Inflammatory macrophage (primary cell): Measurements from ENCODE around the gene ZNF563.
A peak's percentile ranks its signal among the peaks of the same experiment; 100 is the strongest.

Experiments
- DNase-seq, 2 donors: peaks; one replicate each; pipeline ENCODE4 v3.0.0-alpha.2; 2020 to 2022

The ZNF563 gene

DNA sequence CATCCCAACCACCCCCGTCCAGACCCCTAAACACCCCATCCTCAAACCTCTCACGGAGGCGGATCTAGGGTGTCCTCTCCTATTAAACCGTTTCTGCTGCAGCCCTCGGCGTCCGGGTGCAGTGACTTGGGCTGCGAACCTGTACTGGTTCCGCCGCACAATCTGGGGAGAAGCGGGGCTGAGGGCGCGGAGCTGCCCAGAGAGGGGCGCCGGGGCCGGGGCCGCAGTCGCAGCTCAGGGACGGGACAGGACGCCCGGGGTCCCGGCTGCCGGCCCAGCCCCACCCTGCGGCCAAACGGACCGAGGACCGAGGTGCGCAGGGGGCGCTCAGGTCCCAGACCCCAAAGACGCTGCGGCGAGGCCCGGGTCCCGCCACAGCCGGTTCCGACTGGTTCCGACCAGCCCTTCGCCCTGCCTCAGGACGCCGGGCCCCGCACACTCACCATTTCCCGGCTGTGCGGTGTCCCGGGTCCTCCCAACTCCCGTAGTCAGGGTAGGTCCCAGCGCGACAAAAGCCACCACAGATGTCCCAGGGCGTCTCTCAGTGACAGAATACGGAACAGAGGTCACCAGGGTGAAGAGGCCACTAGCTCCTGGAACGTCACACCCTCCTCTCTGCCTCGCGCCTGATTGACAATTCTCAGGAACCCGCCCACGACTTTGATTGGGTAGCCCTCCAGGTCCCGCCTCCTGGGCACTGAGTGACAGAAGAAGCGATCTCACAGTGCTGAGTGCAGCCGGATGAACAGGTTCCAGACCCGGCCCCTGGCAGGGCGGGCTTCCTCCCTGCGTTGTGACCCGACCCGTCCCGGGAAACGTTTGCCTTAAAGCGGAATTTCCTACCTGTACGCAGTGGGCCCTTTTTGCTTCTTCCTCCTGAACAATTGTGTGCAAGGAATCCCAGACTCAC lies 38.9 kb downstream of the ZNF563 start, which contains the start of gene ZNF44:
Gene ZNF44, minus strand, starts transcription at position 635 of the 910 bp plus-strand sequence. Its CDS starts 189 bp downstream, at position 446.
- DNase-seq = peak; percentile 100

DNA sequence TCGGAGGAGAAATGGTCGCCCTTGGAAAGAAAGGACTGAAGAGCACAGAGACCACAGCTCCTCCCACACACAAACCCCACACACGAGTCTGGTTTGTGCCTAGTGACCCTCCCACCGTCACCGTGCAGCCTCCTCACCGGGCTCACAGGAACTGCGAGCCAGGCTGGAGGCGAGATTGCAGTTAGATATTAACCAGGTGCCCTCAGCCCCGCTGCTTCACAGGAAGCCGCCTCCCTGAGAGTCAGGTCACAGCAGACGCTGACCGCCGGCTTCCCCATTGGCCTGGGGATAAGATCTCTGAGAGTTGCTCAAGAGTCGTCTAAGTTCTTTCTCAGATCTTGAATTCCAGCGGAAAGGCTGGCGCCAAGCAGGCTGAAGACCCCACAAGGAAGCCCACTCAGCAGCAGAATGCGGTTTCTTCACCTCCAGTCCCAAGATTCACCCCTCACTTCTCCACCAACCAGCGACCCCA lies 39.6 kb downstream of the ZNF563 start:
- peak; percentile 49 to 75 for DNase-seq

DNA sequence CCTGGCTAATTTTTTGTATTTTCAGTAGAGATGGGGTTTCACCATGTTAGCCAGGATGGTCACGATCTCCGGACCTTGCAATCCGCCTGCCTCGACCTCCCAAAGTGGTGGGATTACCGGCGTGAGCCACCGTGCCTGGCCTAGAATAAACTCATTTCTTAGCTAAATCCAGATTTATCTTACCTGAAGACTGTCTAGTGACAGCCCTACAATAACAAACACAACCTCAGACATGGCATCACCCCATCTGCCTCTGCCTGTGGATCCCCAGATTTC lies 43.7 kb downstream of the ZNF563 start:
- no peak for DNase-seq

DNA sequence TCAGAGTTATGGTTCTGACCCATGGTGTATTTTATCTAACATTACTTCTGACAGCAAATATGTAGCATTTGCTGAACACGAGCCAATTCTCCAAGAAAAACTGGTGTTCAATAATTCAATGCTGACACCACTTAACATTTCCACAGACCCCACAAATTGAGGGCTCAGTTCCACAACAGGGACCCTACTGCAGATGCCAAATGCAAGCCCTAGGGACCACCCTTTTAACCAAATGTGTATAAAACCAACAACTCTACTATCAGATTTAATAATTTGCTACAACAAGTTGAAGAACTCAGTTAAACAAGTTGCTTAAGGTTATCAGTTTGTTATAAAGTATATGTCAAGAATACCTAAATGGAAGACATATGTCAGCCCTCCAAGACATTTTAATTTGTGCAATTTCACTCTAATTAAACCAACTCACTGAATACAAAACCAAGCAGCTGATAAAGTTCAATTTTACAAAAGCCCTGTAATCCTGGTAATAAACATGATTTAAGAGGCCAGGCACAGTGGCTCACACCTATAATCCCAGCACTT lies 45.4 kb downstream of the ZNF563 start:
- no peak for DNase-seq

DNA sequence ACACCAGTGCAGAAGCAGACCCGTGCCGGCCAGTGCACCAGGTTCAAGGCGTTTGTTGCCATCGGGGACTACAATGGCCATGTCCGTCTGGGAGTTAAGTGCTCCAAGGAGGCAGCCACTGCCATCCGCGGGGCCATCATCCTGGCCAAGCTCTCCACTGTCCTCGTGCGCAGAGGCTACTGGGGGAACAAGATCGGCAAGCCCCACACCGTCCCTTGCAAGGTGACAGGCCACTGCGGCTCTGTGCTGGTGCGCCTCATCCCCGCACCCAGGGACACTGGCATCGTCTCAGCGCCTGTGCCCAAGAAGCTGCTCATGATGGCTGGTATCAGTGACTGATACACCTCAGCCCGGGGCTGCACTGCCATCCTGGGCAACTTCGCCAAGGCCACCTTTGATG lies 48.8 kb downstream of the ZNF563 start:
- DNase-seq = no peak

DNA sequence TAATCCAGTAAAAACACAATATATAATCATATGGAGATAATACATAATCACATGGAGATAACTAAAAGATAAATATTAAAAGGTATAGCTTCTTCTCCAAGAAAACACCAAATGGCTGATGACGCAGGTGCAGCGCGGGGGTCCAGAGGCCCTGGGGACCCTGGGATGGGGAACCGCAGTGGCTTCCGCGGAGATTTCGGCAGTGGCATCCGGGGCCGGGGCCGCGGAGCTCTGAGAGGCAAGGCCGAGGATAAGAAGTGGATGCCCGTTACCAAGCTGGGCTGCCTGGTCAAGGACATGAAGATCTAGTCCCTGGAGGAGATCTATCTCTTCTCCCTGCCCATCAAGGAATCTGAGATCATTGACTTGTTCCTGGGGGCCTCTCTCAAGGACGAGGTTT lies 49.2 kb downstream of the ZNF563 start:
- no peak for DNase-seq

DNA sequence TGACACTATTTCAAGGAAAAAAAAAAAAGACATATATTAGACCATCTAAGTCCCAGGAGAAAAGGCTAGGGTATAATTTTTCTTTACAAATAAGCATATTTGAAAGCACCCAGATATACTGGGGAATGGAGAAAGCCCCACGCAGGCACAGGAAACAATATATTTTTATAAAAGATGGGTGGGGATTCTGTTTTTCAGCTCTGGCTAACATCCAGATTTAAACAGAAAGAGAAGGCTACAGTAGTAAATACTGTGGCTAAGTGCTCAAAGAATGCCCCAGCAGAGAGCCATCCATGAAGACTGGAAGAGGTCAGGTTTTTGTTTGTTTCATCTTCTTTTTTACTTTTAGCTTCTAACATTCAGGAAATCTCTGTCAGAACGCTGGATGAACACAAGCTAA lies 54.7 kb downstream of the ZNF563 start:
- DNase-seq = no peak

DNA sequence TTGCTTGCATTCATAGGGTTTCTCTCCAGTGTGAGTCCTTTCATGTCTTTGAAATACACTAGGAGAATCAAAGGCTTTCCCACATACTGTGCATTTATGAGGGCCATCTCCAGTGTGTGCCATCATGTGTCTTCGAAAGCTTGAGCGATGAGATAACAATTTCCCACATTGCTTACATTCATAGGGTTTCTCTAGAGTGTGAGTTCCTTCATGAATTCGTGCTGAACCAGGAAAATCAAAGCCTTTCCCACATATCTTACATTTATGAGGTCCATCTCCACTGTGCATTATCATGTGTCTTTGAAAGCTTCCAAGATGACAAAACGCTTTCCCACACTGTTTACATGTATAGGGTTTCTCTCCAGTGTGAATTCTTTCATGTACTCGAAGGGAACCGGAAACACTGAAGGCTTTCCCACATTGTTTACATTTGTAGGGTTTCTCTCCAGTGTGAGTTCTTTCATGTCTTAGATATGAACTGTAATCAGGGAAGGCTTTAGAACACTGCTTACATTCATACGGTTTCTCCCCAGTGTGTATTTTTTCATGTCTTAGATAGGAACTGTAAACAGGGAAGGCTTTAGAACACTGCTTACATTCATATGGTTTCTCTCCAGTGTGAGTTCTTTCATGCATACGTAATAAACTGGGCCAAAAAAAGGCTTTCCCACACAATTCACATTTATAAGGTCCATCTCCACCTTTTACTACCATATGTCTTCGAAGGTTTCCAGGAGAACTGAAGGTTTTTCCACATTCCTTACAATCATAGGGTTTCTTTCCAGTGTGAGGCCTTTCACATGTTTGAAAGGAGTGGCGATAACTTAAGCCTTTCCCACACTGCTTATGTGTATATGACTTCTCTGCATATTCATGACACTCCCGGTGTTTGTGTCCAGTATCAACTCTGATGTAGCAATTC lies 60.2 kb downstream of the ZNF563 start:
- no peak for DNase-seq

DNA sequence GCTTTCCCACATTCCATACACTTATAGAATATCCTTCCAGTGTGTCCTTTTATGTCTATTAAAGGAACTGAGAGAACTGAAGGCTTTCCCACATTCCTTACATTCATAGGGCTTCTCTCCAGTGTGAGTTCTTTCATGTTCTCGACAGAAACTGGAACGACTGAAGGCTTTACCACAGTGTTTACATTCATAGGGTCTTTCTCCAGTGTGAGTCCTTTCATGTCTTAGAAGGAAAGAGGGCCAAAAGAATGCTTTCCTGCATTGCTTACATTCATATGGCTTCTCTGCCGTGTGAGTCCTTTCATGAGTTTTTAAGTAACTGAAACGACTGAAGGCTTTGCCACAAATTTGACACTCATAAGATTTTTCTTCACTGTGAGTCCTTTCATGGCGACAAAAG lies 61.0 kb downstream of the ZNF563 start:
- DNase-seq = no peak

DNA sequence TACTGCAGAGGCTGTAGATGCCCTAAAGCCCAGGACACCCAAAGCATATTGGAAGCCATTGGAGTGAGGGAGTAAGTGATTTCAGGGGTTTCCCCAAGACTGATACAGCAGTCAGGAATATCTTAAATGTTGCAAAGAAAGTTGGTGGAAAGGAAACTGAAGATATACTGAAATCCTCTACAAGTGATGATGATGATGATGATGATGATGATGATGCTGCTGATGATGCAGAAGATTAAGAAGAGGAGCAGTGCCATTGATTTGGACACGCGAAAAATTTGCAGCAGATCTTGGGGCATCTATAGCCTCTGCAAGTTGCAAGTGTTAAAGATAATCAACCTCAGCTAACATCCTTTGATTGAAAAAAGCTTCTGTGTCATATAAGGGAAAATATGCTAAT lies 62.6 kb downstream of the ZNF563 start:
- no peak for DNase-seq
